Posterior vena cava (tissue), 2 donors: Measurements from ENCODE around the gene SCAMP4. TPM values are rescaled to one million over a fixed set of nuclear protein-coding genes. Genes with fewer than 3 reads are reported as not detected.
A peak's percentile ranks its signal among the peaks of the same experiment; 100 is the strongest.

Experiments used
- DNase-seq: peaks from one replicate; pipeline ENCODE4 v3.0.0-alpha.2; 2020; ENCODE audit warnings: low spot score
- intact Hi-C, 2 donors: fragments of 100-400 bp; cut with DNase I; formaldehyde crosslinking; loops; one replicate each; pipeline versions ENCODE4 v1.14.1 to v1.14.2; 2022 to 2023
- long read RNA-seq, 2 donors: library from polyadenylated mRNA; unstranded; transcript quantifications; one replicate each; pipeline ENCODE4 v2.0.0, GENCODE V29; 2020 to 2021
- total RNA-seq, 2 donors: library from RNA; stranded (reverse); fragmentation: NEBNext Ultra II Directional; extraction: Animal tissue kit (Norgen Biotek cat#: 25700); gene quantifications; one replicate each; pipeline ENCODE4 v1.2.1, GENCODE V29; 2021
- donor health status: DM: yes; HTN: yes; CAD: no.
- donor health status: DM: yes; HTN: yes; CAD: no.

SCAMP4 gene
- total RNA-seq: 10 to 100 TPM; 35.6 to 36.6 TPM
- long read RNA-seq, donor 1, transcript SCAMP4-201 (7 exons, 2,684 nt): major isoform, 6 of 13 reads
- long read RNA-seq, donor 1, partial matches to known transcripts: 0 of 13 reads
- long read RNA-seq, donor 1, other reads (novel, unspliced or antisense): 5 of 13 reads
- long read RNA-seq, donor 2, transcript SCAMP4-201 (7 exons, 2,684 nt): major isoform, 6 of 13 reads
- long read RNA-seq, donor 2, partial matches to known transcripts: 4 of 13 reads
- long read RNA-seq, donor 2, other reads (novel, unspliced or antisense): 2 of 13 reads

GRCh38 chr19:1905110-1905862 is at the start of gene SCAMP4, which contains the start of gene ADAT3:
TSS of gene SCAMP4 (plus strand) at chr19:1905399. CDS start at chr19:1915020, 9,621 bp downstream.
TSS of gene ADAT3 (plus strand) at chr19:1905399. CDS start at chr19:1912048, 6,649 bp downstream.
- peak; percentile 100 for DNase-seq
- intact Hi-C loops: no loop called here

- no peak for DNase-seq
- intact Hi-C loops: no loop called here
These were observed 49.4 kb upstream of the SCAMP4 start for GRCh38 chr19:1855828-1856255.

GRCh38 chr19:1856345-1856697 is 48.9 kb upstream of the SCAMP4 start:
- DNase-seq: no peak
- intact Hi-C loops: no loop called here

GRCh38 chr19:1856698-1857603 is 48.2 kb upstream of the SCAMP4 start:
- intact Hi-C loops: no loop called here
- peak; percentile 95 for DNase-seq

- intact Hi-C loops: no loop called here
- DNase-seq: no peak
These were observed 47.4 kb upstream of the SCAMP4 start for GRCh38 chr19:1857648-1858326.

GRCh38 chr19:1858412-1859081 is 46.7 kb upstream of the SCAMP4 start:
- intact Hi-C loops: no loop called here
- DNase-seq: no peak

- DNase-seq: no peak
- intact Hi-C loops: no loop called here
These were observed 45.8 kb upstream of the SCAMP4 start for GRCh38 chr19:1859331-1859781.

- intact Hi-C loops: no loop called here
- DNase-seq: no peak
These were observed 45.0 kb upstream of the SCAMP4 start for GRCh38 chr19:1860042-1860775.

- intact Hi-C loops: no loop called here
- no peak for DNase-seq
These were observed 44.2 kb upstream of the SCAMP4 start for GRCh38 chr19:1860821-1861598.

- intact Hi-C loops: no loop called here
- peak; percentile 79 for DNase-seq
These were observed 43.6 kb upstream of the SCAMP4 start for GRCh38 chr19:1861599-1862031.

- DNase-seq: no peak
- intact Hi-C loops: no loop called here
These were observed 43.2 kb upstream of the SCAMP4 start for GRCh38 chr19:1862068-1862423.

- intact Hi-C loops: no loop called here
- DNase-seq: peak; percentile 83
These were observed 42.5 kb upstream of the SCAMP4 start for GRCh38 chr19:1862424-1863327.

- intact Hi-C loops: no loop called here
- DNase-seq: no peak
These were observed 41.9 kb upstream of the SCAMP4 start, which contains the start of gene KLF16 for GRCh38 chr19:1863328-1863637. TSS of gene KLF16 (minus strand) at chr19:1863579. CDS start at chr19:1863497, 82 bp downstream.

GRCh38 chr19:1863638-1864479 is 41.3 kb upstream of the SCAMP4 start:
- intact Hi-C loops: no loop called here
- DNase-seq: peak; percentile 98

- DNase-seq: peak; percentile 91
- intact Hi-C loops: no loop called here
These were observed 40.6 kb upstream of the SCAMP4 start for GRCh38 chr19:1864480-1865171.
